HFF-Myc (cell line): ENCODE data around the gene GSC.

Experiments
- DNase-seq: peaks from one replicate; pipeline ENCODE4 v3.0.0-alpha.2; 2011; ENCODE audit warnings: low read depth; ENCODE audit errors: extremely low read depth
- H3K4me3 ChIP-seq: replicated peaks from 2 replicates; pipeline ENCODE4 v1.5.1; 2011; ENCODE audit warnings: low read depth, mild to moderate bottlenecking, control low read depth, low read length
- CTCF ChIP-seq: IDR thresholded peaks from 2 replicates; pipeline ENCODE4 v1.5.1; 2012; ENCODE audit warnings: mild to moderate bottlenecking, low read depth, low read length, control low read depth; ENCODE audit errors: missing control alignments

The GSC gene

GRCh38 chr14:94775871-94776210 lies 5.9 kb upstream of the GSC start:
- H3K4me3 ChIP-seq = no peak overlapping the region
- no peak for DNase-seq
- TF ChIP-seq CTCF = no peak

GRCh38 chr14:94775091-94775870 lies 5.4 kb upstream of the GSC start:
- DNase-seq = no peak
- H3K4me3 ChIP-seq = no peak overlapping the region
- TF ChIP-seq CTCF = no peak

GRCh38 chr14:94774344-94775090 lies 4.6 kb upstream of the GSC start:
- DNase-seq = no peak
- H3K4me3 ChIP-seq = no peak overlapping the region
- no peak for TF ChIP-seq CTCF

GRCh38 chr14:94773655-94774343 lies 3.9 kb upstream of the GSC start:
- H3K4me3 ChIP-seq = no peak overlapping the region
- no peak for TF ChIP-seq CTCF
- DNase-seq = no peak

GRCh38 chr14:94773061-94773648 lies 3.2 kb upstream of the GSC start:
- no peak for TF ChIP-seq CTCF
- no peak overlapping the region for H3K4me3 ChIP-seq
- no peak for DNase-seq

GRCh38 chr14:94772548-94772947 lies 2.6 kb upstream of the GSC start:
- DNase-seq = no peak
- no peak overlapping the region for H3K4me3 ChIP-seq
- TF ChIP-seq CTCF = no peak
